HG03139 (cell line): ENCODE data around the gene KCTD11.
A peak's percentile ranks its signal among the peaks of the same experiment; 100 is the strongest.

Experiments
- ATAC-seq: cut with Tn5 transposase; IDR thresholded peaks from one replicate; pipeline ENCODE4 v1.9.1; 2021; ENCODE audit not compliant: unreplicated experiment

Gene KCTD11

GRCh38 chr17:7370853-7371252 is 18.9 kb downstream of the KCTD11 start:
- ATAC-seq, result no peak

- no peak for ATAC-seq
Measured at GRCh38 chr17:7374353-7374752, 22.4 kb downstream of the KCTD11 start.

DNA sequence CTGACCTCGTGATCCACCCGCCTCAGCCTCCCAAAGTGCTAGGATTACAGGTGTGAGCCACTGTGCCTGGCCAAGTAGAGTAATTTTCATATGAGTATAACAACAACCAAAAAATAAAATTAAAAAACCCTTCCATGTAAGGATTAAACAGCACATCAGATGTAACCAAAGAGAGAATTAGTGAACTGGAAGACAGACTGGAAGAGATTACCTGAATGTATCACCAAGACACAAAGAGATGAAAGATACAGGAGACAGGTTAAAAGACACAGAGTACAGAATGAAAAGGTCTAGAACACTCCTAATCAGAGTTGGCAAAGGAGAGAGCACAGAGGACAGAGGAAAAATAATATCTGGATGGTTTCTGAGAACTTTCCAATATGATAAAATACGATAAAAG is 27.2 kb downstream of the KCTD11 start:
- ATAC-seq, result no peak

GRCh38 chr17:7380321-7380720 is 28.4 kb downstream of the KCTD11 start:
- ATAC-seq, result no peak

DNA sequence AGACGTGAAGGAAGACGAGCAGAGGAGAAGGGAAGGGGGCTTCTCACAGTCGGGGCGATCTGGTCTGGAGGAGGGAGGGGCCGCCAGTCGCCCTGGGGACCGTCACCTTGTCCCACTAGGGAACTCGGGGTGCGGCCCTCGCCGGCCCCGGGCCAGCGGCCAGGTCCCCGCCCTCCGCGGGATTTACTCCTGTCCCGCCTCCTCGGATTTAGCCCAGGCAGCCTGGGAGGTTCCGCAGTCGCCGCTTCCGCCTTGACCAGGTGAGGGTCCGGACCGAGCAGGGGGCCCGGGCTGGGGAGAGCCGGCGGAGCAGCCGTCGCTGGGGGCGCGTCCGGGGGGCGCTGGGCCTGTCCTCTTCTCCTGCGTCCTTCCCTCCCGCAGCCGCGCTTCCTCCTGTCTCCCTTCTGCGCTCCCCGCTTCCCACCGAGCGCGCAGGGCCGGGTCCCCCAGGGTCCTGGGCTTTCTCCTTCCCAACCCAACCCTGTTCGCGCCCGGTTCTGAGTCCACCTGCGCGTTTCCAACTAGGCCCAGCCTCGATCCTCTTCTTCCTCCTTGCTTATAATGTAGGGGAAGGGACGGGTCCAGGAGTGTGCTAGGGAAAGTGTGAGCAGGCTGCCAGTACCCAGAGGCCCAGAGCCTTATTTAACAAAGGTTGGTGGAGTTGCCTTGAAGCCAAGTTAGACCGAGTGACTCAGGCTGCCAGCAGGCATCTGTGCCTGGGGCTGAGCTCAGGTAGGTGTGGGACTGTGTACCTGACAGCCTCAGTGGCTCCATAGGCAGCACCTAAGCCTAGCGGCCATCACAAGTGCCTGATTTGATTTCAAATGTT is 29.1 kb downstream of the KCTD11 start, which contains the start of gene TNK1:
TSS of gene TNK1 (plus strand) at position 235 of the 829 bp plus-strand sequence. CDS start 1,838 bp downstream, outside the sequence.
- no peak for ATAC-seq

DNA sequence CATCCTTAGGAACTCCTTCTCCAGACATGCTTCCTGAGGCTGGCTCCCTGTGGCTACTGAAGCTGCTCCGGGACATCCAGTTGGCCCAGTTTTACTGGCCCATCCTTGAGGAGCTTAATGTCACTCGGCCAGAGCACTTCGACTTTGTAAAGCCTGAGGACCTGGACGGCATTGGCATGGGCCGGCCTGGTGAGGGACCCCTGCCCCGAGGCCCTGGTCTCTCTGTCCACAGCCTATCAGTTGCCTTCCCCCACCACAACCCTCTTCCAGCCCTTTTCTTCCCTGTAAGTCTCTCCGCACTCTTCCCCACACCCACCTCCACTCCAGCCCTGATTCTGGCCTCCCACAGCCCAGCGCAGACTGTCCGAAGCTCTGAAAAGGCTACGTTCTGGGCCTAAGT is 30.9 kb downstream of the KCTD11 start:
- ATAC-seq, result no peak

DNA sequence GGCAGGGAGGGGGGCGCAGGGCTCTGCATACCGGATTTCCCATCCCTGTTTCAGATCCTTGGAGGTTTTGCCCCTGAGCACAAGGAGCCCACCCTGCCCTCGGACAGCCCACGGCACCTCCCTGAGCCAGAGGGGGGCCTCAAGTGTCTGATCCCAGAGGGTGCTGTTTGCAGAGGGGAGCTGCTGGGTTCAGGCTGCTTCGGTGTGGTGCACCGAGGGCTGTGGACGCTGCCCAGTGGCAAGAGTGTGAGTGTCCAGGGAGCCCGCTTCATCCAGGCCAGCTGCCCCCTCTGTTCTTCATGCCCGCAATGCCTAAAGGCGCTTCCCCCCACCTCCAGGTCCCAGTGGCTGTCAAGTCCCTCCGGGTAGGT is 31.4 kb downstream of the KCTD11 start:
- ATAC-seq, result no peak

GRCh38 chr17:7383742-7384488 is 32.0 kb downstream of the KCTD11 start:
- no peak for ATAC-seq

DNA sequence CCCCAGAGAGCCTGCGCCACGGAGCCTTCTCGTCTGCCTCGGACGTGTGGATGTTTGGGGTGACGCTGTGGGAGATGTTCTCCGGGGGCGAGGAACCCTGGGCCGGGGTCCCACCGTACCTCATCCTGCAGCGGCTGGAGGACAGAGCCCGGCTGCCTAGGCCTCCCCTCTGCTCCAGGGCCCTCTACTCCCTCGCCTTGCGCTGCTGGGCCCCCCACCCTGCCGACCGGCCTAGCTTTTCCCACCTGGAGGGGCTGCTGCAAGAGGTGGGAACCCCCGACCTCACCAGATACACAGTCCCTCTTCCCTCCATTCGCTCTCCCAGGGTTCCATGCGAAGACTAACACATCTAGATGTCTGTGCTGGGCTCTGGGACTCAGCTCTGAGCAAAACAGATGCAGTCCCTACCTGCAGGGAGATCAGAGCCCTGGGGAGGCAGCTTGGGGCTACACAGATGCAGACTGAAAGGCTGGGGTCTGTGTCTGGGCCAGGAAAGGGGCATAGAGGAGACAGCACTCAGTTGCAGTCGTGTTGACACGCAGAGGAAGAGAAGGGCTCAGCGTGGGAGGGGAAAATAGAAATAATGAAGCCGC is 32.6 kb downstream of the KCTD11 start:
- no peak for ATAC-seq

- ATAC-seq, result no peak
Measured at GRCh38 chr17:7388856-7389255, 36.9 kb downstream of the KCTD11 start.

GRCh38 chr17:7389924-7390910 is 38.3 kb downstream of the KCTD11 start:
- ATAC-seq, result no peak

DNA sequence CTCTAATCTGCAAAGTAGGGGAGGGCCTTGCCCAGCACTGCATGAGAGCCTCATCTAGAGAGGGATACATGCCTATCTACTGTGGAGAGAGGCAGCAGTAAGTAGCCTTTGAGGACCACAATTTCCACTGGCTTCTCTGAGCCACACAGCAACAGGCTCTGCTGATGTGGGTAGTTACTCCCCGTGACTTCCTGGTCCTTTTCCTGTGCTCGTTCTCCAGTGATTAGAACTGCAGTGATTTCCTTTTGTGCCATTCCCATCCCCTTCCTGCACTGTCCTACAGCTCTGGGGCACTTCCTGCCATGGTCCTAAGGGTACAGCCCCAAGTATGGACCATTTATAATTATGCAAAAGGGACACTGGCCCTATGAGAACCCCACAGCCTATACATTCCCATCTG is 39.3 kb downstream of the KCTD11 start:
- no peak for ATAC-seq

GRCh38 chr17:7392696-7393612 is 41.0 kb downstream of the KCTD11 start:
- ATAC-seq, result no peak

- peak; percentile 13 for ATAC-seq
Measured at GRCh38 chr17:7393613-7394451, 41.9 kb downstream of the KCTD11 start.

GRCh38 chr17:7394452-7395191 is 42.7 kb downstream of the KCTD11 start, which contains the start of gene PLSCR3:
PLSCR3 (minus strand) TSS chr17:7394525; CDS start chr17:7394110, 415 bp downstream.
- peak; percentile 61 for ATAC-seq

DNA sequence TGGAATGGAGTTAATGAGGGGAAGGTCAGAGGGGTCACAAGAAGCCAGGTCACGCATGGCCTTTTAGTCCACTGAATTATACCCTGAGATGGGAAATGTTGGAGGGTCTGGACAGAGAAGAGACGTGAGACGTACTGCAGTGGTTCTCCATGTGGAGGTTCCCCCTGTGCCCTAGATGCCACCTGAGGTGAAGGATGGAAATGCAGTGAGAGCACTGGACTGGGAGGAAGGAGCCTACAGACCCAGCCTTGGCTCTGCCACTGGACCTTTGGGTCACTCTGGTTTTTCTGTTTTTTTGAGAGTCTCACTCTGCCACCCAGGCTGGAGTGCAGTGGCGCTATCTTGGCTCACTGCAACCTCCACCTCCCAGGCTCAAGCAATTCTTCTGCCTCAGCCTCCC is 44.2 kb downstream of the KCTD11 start:
- ATAC-seq, result no peak

DNA sequence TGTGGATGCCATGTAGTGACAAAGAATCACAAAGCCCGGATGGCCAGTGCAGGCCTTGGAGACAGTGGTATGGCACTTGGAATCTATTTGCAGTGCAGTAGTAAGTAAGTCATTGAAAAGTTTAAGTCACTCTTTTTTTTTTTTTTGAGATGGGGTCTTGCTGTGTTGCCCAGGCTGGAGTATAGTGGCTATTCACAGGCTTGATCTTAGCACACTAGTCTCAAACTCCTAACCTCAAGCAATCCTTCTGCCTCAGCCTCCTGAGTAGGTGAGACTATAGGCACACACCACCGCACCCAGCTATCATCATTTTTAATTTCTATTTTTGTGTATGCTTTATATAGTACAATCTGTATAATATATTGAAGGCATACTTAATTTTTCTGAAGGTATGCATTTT is 46.6 kb downstream of the KCTD11 start:
- no peak for ATAC-seq
